HepG2 (cell line): Measurements from ENCODE around the gene LRRC19. TPM values are rescaled to one million over a fixed set of nuclear protein-coding genes. Genes with fewer than 3 reads are reported as not detected.

ENCODE experiments used
- HES4 ChIP-seq: sonication (generic); formaldehyde crosslinking; IDR thresholded peaks from 2 replicates; pipeline ENCODE4 v1.9.0; 2021; ENCODE audit warnings: mild to moderate bottlenecking, missing genetic modification reagents, borderline replicate concordance
- MAZ ChIP-seq, 2 experiments: sonication (generic) in 1 of 2; formaldehyde crosslinking in 1 of 2; IDR thresholded peaks; 2 replicates each; pipeline versions ENCODE4 v1.5.0 to v1.6.1; 2012 to 2020; ENCODE audit warnings: low read depth in 2 of 2, mild to moderate bottlenecking in 2 of 2, borderline replicate concordance in 1 of 2, improper control_type of control experiment in 1 of 2, low read length in 1 of 2, missing genetic modification reagents in 1 of 2, moderate library complexity in 1 of 2
- NFE2L1 ChIP-seq: sonication (generic); formaldehyde crosslinking; IDR thresholded peaks from 2 replicates; pipeline ENCODE4 v1.4.0; 2020; ENCODE audit warnings: missing genetic modification reagents, mild to moderate bottlenecking, borderline replicate concordance
- RARA ChIP-seq: IDR thresholded peaks from 2 replicates; pipeline ENCODE4 v1.6.1; 2016; ENCODE audit warnings: missing genetic modification reagents, missing compliant biosample characterization
- SALL2 ChIP-seq: sonication (generic); formaldehyde crosslinking; IDR thresholded peaks from 2 replicates; pipeline ENCODE4 v1.8.1; 2023; ENCODE audit warnings: mild to moderate bottlenecking, missing genetic modification reagents, inconsistent platforms
- SP1 ChIP-seq, 2 experiments: fragments of 450-650 bp in 1 of 2; sonication (generic) in 1 of 2; formaldehyde crosslinking in 1 of 2; IDR thresholded peaks; 2 replicates each; pipeline versions ENCODE4 v1.4.0 to v1.6.1; 2016 to 2020; ENCODE audit warnings: missing genetic modification reagents in 1 of 2
- TOE1 ChIP-seq: sonication (generic); formaldehyde crosslinking; IDR thresholded peaks from 2 replicates; pipeline ENCODE4 v1.4.0; 2020; ENCODE audit warnings: mild to moderate bottlenecking, missing genetic modification reagents
- ZBTB42 ChIP-seq: sonication (generic); formaldehyde crosslinking; IDR thresholded peaks from 2 replicates; pipeline ENCODE4 v1.5.0; 2020; ENCODE audit warnings: mild to moderate bottlenecking, missing genetic modification reagents
- ZFP36L2 ChIP-seq: sonication (generic); formaldehyde crosslinking; IDR thresholded peaks from 2 replicates; pipeline ENCODE4 v1.4.0; 2020; ENCODE audit warnings: missing genetic modification reagents
- ZFP41 ChIP-seq: sonication (generic); formaldehyde crosslinking; IDR thresholded peaks from 2 replicates; pipeline ENCODE4 v1.4.0; 2020; ENCODE audit warnings: mild to moderate bottlenecking, missing genetic modification reagents, borderline replicate concordance
- ZFYVE20 ChIP-seq: sonication (generic); formaldehyde crosslinking; IDR thresholded peaks from 2 replicates; pipeline ENCODE4 v1.8.0; 2023; ENCODE audit warnings: low read depth, mild to moderate bottlenecking, moderate library complexity, missing genetic modification reagents, borderline replicate concordance
- ZNF253 ChIP-seq: sonication (generic); formaldehyde crosslinking; IDR thresholded peaks from 2 replicates; pipeline ENCODE4 v1.8.0; 2022; ENCODE audit warnings: mild to moderate bottlenecking, missing genetic modification reagents, borderline replicate concordance
- ZNF432 ChIP-seq: sonication (generic); formaldehyde crosslinking; IDR thresholded peaks from 2 replicates; pipeline ENCODE4 v1.5.0; 2020; ENCODE audit warnings: missing genetic modification reagents, mild to moderate bottlenecking, borderline replicate concordance
- polyA plus RNA-seq, 8 experiments: library from polyadenylated mRNA; depleted of rRNA in 3 of 8; stranded (reverse) in 7 of 8; unstranded in 1 of 8; fragments of >200 nt; fragmentation: Illumina TruSeq in 4 of 8; extraction: Trizol in 4 of 8; gene quantifications; 2 replicates each; pipeline versions ENCODE4 v1.2.1 to v1.2.3, GENCODE V29; 2011 to 2016; ENCODE audit warnings: low read depth in 4 of 8, missing spikeins in 1 of 8, mixed read lengths in 1 of 8; ENCODE audit not compliant: insufficient read depth in 1 of 8
- total RNA-seq, 5 experiments: library from RNA; depleted of rRNA; stranded (reverse); fragments of >200 nt; fragmentation: Illumina TruSeq; extraction: Trizol; gene quantifications; 2 replicates each; pipeline ENCODE4 v1.2.3, GENCODE V29; 2016; ENCODE audit warnings: low read depth in 1 of 5
- TF ChIP-seq, protein P1 (sequence below): sonication (generic); formaldehyde crosslinking; IDR thresholded peaks from 2 replicates; pipeline ENCODE4 v1.8.1; 2023; ENCODE audit warnings: mild to moderate bottlenecking, missing genetic modification reagents
- TF ChIP-seq, protein P2 (sequence below): fragments of 450-650 bp; IDR thresholded peaks from 2 replicates; pipeline ENCODE4 v1.6.1; 2017
- TF ChIP-seq, protein P3 (sequence below): sonication (generic); formaldehyde crosslinking; IDR thresholded peaks from 2 replicates; pipeline ENCODE4 v1.4.0; 2020; ENCODE audit warnings: missing genetic modification reagents; ENCODE audit errors: not compliant biosample characterization
- TF ChIP-seq, protein P4 (sequence below): sonication (generic); formaldehyde crosslinking; conservative IDR thresholded peaks from 2 replicates; pipeline ENCODE4 v1.4.0; 2020; ENCODE audit warnings: missing genetic modification reagents
- TF ChIP-seq, protein P5 (sequence below): sonication (generic); formaldehyde crosslinking; IDR thresholded peaks from 2 replicates; pipeline ENCODE4 v1.4.0; 2020; ENCODE audit warnings: missing genetic modification reagents
- TF ChIP-seq, protein P6 (sequence below): IDR thresholded peaks from 2 replicates; pipeline ENCODE4 v1.6.1; 2016; ENCODE audit warnings: mild to moderate bottlenecking, missing biosample characterization, missing genetic modification reagents

LRRC19 gene
- total and polyA plus RNA-seq, 2 of the 13 experiments (the other 11 are each of a cell fraction or from before 2014, with no cell fraction given): not detected

DNA sequence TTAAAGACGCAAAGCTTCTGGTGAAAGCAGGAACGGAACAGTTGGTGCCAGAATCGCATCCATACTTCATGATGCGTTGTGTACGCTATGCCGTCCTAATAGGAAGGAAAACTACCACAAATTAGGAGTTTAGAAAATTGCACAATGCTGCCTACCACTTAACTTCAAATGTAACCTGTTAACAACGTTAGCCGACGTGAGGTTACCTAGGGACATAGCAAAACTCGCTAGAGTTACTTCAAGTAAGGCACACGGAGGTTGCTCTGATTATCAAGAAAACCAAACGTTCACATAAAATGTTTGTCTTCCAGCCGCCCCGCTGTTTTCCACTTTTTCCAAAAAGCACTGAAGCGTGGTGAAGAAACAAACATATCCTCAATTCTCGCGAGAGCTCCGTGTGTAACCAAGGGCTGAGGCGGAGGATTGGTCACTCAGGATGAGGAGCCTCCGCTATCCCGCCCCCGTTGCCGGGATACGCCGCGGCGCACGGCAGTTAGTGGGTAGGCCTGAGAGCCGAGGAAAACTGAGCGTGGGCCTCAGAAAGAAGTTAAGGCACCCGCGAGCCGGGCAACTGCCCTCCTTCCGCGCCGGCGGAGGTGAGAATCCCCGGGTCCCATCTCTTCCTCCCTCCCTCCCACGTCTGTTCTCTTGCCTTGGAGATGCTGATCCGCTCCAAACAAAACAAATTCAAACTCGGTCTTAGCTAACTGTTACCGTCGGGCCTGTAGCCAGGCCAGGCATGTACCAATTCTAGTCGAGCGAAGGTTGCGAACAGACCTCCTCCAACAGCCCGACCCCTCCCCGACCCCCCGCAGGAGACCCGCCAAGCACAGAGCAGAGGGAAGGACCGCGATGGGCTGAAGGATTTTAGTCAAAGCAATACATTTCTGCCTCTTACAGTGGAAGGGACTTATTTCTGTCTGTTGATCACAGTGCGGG lies 49.3 kb downstream of the LRRC19 start, which contains the start of gene IFT74 (continued):
- TF ChIP-seq SP1 (IDR thresholded peaks at IDR 0.05): no peak
- TF ChIP-seq SP1 (CRISPR knock-in tag; IDR thresholded peaks at IDR 0.05): no peak
- TF ChIP-seq, protein P1, sequence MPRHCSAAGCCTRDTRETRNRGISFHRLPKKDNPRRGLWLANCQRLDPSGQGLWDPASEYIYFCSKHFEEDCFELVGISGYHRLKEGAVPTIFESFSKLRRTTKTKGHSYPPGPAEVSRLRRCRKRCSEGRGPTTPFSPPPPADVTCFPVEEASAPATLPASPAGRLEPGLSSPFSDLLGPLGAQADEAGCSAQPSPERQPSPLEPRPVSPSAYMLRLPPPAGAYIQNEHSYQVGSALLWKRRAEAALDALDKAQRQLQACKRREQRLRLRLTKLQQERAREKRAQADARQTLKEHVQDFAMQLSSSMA: no peak
- TF ChIP-seq TOE1 (CRISPR knock-in tag): no peak
- TF ChIP-seq, protein P2, sequence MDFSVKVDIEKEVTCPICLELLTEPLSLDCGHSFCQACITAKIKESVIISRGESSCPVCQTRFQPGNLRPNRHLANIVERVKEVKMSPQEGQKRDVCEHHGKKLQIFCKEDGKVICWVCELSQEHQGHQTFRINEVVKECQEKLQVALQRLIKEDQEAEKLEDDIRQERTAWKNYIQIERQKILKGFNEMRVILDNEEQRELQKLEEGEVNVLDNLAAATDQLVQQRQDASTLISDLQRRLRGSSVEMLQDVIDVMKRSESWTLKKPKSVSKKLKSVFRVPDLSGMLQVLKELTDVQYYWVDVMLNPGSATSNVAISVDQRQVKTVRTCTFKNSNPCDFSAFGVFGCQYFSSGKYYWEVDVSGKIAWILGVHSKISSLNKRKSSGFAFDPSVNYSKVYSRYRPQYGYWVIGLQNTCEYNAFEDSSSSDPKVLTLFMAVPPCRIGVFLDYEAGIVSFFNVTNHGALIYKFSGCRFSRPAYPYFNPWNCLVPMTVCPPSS: no peak
- no peak for TF ChIP-seq ZNF432 (CRISPR knock-in tag)
- TF ChIP-seq, protein P3, sequence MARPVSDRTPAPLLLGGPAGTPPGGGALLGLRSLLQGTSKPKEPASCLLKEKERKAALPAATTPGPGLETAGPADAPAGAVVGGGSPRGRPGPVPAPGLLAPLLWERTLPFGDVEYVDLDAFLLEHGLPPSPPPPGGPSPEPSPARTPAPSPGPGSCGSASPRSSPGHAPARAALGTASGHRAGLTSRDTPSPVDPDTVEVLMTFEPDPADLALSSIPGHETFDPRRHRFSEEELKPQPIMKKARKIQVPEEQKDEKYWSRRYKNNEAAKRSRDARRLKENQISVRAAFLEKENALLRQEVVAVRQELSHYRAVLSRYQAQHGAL: peak; percentile 24
- peak; percentile 88 for TF ChIP-seq HES4 (CRISPR knock-in tag)
- TF ChIP-seq NFE2L1 (CRISPR knock-in tag): no peak
- 0 out of 2 replicates have a peak, but pooled peaks have one; percentile 8 for TF ChIP-seq RARA (CRISPR knock-in tag)
- no peak for TF ChIP-seq ZFP36L2 (CRISPR knock-in tag)
- no peak for TF ChIP-seq MAZ (IDR thresholded peaks at IDR 0.05; ENCODE audit: borderline replicate concordance, low read depth, low read length)
- peak; percentile 65; the same call in 1 of the 2 replicates for TF ChIP-seq MAZ (CRISPR knock-in tag; IDR thresholded peaks at IDR 0.05; ENCODE audit: low read depth)
- no peak for TF ChIP-seq ZBTB42 (CRISPR knock-in tag)
- TF ChIP-seq SALL2 (CRISPR knock-in tag): no peak
- TF ChIP-seq, protein P4, sequence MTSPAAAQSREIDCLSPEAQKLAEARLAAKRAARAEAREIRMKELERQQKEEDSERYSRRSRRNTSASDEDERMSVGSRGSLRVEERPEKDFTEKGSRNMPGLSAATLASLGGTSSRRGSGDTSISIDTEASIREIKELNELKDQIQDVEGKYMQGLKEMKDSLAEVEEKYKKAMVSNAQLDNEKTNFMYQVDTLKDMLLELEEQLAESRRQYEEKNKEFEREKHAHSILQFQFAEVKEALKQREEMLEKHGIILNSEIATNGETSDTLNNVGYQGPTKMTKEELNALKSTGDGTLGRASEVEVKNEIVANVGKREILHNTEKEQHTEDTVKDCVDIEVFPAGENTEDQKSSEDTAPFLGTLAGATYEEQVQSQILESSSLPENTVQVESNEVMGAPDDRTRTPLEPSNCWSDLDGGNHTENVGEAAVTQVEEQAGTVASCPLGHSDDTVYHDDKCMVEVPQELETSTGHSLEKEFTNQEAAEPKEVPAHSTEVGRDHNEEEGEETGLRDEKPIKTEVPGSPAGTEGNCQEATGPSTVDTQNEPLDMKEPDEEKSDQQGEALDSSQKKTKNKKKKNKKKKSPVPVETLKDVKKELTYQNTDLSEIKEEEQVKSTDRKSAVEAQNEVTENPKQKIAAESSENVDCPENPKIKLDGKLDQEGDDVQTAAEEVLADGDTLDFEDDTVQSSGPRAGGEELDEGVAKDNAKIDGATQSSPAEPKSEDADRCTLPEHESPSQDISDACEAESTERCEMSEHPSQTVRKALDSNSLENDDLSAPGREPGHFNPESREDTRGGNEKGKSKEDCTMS (CRISPR knock-in tag): no peak
- no peak for TF ChIP-seq ZNF253
- TF ChIP-seq, protein P5, sequence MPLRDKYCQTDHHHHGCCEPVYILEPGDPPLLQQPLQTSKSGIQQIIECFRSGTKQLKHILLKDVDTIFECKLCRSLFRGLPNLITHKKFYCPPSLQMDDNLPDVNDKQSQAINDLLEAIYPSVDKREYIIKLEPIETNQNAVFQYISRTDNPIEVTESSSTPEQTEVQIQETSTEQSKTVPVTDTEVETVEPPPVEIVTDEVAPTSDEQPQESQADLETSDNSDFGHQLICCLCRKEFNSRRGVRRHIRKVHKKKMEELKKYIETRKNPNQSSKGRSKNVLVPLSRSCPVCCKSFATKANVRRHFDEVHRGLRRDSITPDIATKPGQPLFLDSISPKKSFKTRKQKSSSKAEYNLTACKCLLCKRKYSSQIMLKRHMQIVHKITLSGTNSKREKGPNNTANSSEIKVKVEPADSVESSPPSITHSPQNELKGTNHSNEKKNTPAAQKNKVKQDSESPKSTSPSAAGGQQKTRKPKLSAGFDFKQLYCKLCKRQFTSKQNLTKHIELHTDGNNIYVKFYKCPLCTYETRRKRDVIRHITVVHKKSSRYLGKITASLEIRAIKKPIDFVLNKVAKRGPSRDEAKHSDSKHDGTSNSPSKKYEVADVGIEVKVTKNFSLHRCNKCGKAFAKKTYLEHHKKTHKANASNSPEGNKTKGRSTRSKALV (CRISPR knock-in tag): no peak
- TF ChIP-seq, protein P6, sequence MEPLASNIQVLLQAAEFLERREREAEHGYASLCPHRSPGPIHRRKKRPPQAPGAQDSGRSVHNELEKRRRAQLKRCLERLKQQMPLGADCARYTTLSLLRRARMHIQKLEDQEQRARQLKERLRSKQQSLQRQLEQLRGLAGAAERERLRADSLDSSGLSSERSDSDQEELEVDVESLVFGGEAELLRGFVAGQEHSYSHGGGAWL (CRISPR knock-in tag): no peak
- no peak for TF ChIP-seq ZFP41
- TF ChIP-seq ZFYVE20: no peak
